Measurements from ENCODE around the gene TMEM81. TPM values are rescaled to one million over a fixed set of nuclear protein-coding genes. Genes with fewer than 3 reads are reported as not detected.

TMEM81 gene
- polyA plus RNA-seq, 3 donors, result 0.17 to 1.5 (median 0.36) TPM

GRCh38 chr1:205067031-205067430 is 17.2 kb downstream of the TMEM81 start:
- WGBS (ENCODE audit: insufficient coverage), result 92% methylated on average over 6 of the region's 6 CpGs
- H3K4me3 ChIP-seq (replicated peaks in 1 of 3; ENCODE audit: low read depth in 2 of 3, low read length in 3 of 3), result no peak overlapping the region
- H3K36me3 Mint-ChIP-seq, result no peaks in the 10 kb centered on the region
- no peaks in the 10 kb centered on the region for H3K9me3 ChIP-seq (replicated peaks in 1 of 2; ENCODE audit: control insufficient read depth in 1 of 2, insufficient read depth in 1 of 2, low read length in 2 of 2)
- no peak overlapping the region for H2AFZ ChIP-seq (ENCODE audit: insufficient read depth, low read depth, low read length, poor library complexity, severe bottlenecking)
- no peak overlapping the region for H3K27ac ChIP-seq (ENCODE audit: low read depth in 1 of 2, low read length in 2 of 2)
- H3K27me3 Mint-ChIP-seq (ENCODE audit: low read depth in 3 of 3), result peaks cover 0 to 3% (median 0%) of the 10 kb centered on the region in 3 donors
- H3K4me2 ChIP-seq (replicated peaks; ENCODE audit: extremely low read depth, low read length, poor library complexity, severe bottlenecking), result no peak overlapping the region
- H3K79me2 ChIP-seq (ENCODE audit: insufficient read depth, low read length), result no peaks in the 10 kb centered on the region
- no peaks in the 10 kb centered on the region for H3K4me1 Mint-ChIP-seq
- no peaks in the 10 kb centered on the region for H3K27me3 ChIP-seq (ENCODE audit: control insufficient read depth in 2 of 2, insufficient read depth in 2 of 2, low read length in 2 of 2)
- intact Hi-C loops (cut with micrococcal nuclease), result no loop called here
- H3K4me3 Mint-ChIP-seq, result no peak overlapping the region
- TF ChIP-seq CTCF (IDR thresholded peaks at IDR 0.05), result no peak
- no peak overlapping the region for H3K9ac ChIP-seq (ENCODE audit: insufficient read depth, low read length, poor library complexity, severe bottlenecking)
- H4K20me1 ChIP-seq (ENCODE audit: insufficient read depth, low read length), result no peaks in the 10 kb centered on the region
- H3K9me3 Mint-ChIP-seq, result no peaks in the 10 kb centered on the region
- H3K4me1 ChIP-seq (ENCODE audit: control insufficient read depth in 1 of 2, insufficient read depth in 2 of 2, low read length in 2 of 2), result no peaks in the 10 kb centered on the region
- H3K36me3 ChIP-seq (replicated peaks in 1 of 2; ENCODE audit: control insufficient read depth in 1 of 2, insufficient read depth in 2 of 2, low read length in 2 of 2), result no peaks in the 10 kb centered on the region
- H3K27ac Mint-ChIP-seq, result no peak overlapping the region
- no peak for DNase-seq

GRCh38 chr1:205066141-205066818 is 18.0 kb downstream of the TMEM81 start:
- no peaks in the 10 kb centered on the region for H3K79me2 ChIP-seq (ENCODE audit: insufficient read depth, low read length)
- H4K20me1 ChIP-seq (ENCODE audit: insufficient read depth, low read length), result no peaks in the 10 kb centered on the region
- H3K36me3 Mint-ChIP-seq, result no peaks in the 10 kb centered on the region
- H3K4me2 ChIP-seq (replicated peaks; ENCODE audit: extremely low read depth, low read length, poor library complexity, severe bottlenecking), result no peak overlapping the region
- no peaks in the 10 kb centered on the region for H3K27me3 ChIP-seq (ENCODE audit: control insufficient read depth in 2 of 2, insufficient read depth in 2 of 2, low read length in 2 of 2)
- H2AFZ ChIP-seq (ENCODE audit: insufficient read depth, low read depth, low read length, poor library complexity, severe bottlenecking), result no peak overlapping the region
- no peaks in the 10 kb centered on the region for H3K4me1 ChIP-seq (ENCODE audit: control insufficient read depth in 1 of 2, insufficient read depth in 2 of 2, low read length in 2 of 2)
- H3K4me3 ChIP-seq (replicated peaks in 1 of 3; ENCODE audit: low read depth in 2 of 3, low read length in 3 of 3), result no peak overlapping the region
- no peak for TF ChIP-seq CTCF (IDR thresholded peaks at IDR 0.05)
- no peak overlapping the region for H3K9ac ChIP-seq (ENCODE audit: insufficient read depth, low read length, poor library complexity, severe bottlenecking)
- H3K4me3 Mint-ChIP-seq, result no peak overlapping the region
- H3K36me3 ChIP-seq (replicated peaks in 1 of 2; ENCODE audit: control insufficient read depth in 1 of 2, insufficient read depth in 2 of 2, low read length in 2 of 2), result no peaks in the 10 kb centered on the region
- H3K9me3 Mint-ChIP-seq, result no peaks in the 10 kb centered on the region
- H3K4me1 Mint-ChIP-seq, result no peaks in the 10 kb centered on the region
- no peaks in the 10 kb centered on the region for H3K9me3 ChIP-seq (replicated peaks in 1 of 2; ENCODE audit: control insufficient read depth in 1 of 2, insufficient read depth in 1 of 2, low read length in 2 of 2)
- DNase-seq, result no peak
- WGBS (ENCODE audit: insufficient coverage), result 85% methylated on average over 7 of the region's 13 CpGs
- peaks cover 0 to 3% (median 0%) of the 10 kb centered on the region in 3 donors for H3K27me3 Mint-ChIP-seq (ENCODE audit: low read depth in 3 of 3)
- H3K27ac ChIP-seq (ENCODE audit: low read depth in 1 of 2, low read length in 2 of 2), result no peak overlapping the region
- intact Hi-C loops (cut with micrococcal nuclease), result no loop called here
- H3K27ac Mint-ChIP-seq, result peak overlapping the region in 1 of 7 donors; percentile 28

All from CD14-positive monocyte (primary cell).